ENCODE measurements around the gene PROSER3. TPM values are rescaled to one million over a fixed set of nuclear protein-coding genes. Genes with fewer than 3 reads are reported as not detected.

Gene PROSER3
- total RNA-seq, 4 donors from 2014 or later: 3.7 to 9.7 (median 8.6) TPM

- Histone ChIP-seq H3K36me3 (peaks cover 0 to 65% (median 0%) of the 10 kb centered on the region in 3 donors), H3K27ac (no peak overlapping the region), H3K27me3 (no peaks in the 10 kb centered on the region), H3K9me3 (no peaks in the 10 kb centered on the region), H3K4me3 (no peak overlapping the region), H3K4me1 (peaks cover 5 to 10% (median 5%) of the 10 kb centered on the region in 3 donors)
- WGBS, 2 donors: 92% methylated on average over 9 to 15 of the region's 20 CpGs
- TF ChIP-seq CTCF (IDR thresholded peaks at IDR 0.05) (no peak), POLR2A (IDR thresholded peaks at IDR 0.05) (no peak)
- intact Hi-C loops (cut with DNase I): no loop called here
- DNase-seq: no peak
These were observed 22.7 kb downstream of the PROSER3 start for GRCh38 chr19:35780717-35781116.

DNA sequence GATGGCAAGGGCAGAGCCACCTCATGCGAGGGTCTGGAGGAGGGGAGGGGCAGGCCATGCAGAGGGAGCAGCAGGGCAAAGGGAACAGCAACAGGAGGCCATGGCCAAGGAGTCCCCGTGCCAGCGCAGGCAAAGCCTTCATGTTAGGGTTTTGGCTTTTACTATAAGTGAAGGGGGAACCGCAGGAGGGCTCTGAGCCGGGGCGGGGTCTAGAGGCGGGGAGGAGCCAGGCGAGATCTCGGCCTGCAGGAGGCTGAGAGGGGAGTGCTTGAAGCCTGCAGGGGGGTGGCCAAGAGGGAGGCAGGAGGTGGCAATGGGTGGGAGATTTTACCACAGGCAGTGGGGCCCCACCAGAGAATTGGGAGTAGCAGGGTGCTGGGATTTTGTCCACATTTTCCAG is 23.7 kb downstream of the PROSER3 start:
- no peak overlapping the region for H3K27ac ChIP-seq
- intact Hi-C loops (cut with DNase I): no loop called here
- H3K9me3 ChIP-seq: no peaks in the 10 kb centered on the region
- TF ChIP-seq POLR2A (IDR thresholded peaks at IDR 0.05) (no peak), CTCF (IDR thresholded peaks at IDR 0.05) (no peak)
- DNase-seq: no peak
- H3K27me3 ChIP-seq: no peaks in the 10 kb centered on the region
- H3K36me3 ChIP-seq: peaks cover 0 to 65% (median 0%) of the 10 kb centered on the region in 3 donors
- H3K4me3 ChIP-seq: no peak overlapping the region
- 85 to 93% methylated on average over 6 to 8 of the region's 9 CpGs for WGBS, 2 donors
- peaks cover 0 to under 1% (median 0%) of the 10 kb centered on the region in 3 donors for H3K4me1 ChIP-seq

GRCh38 chr19:35782589-35782988 is 24.6 kb downstream of the PROSER3 start:
- Histone ChIP-seq H3K36me3 (peaks cover 0 to 73% (median 0%) of the 10 kb centered on the region in 3 donors), H3K27ac (no peak overlapping the region)
- intact Hi-C loops (cut with DNase I): no loop called here

GRCh38 chr19:35783469-35784434 is 25.8 kb downstream of the PROSER3 start:
- intact Hi-C loops (cut with DNase I): no loop called here

More at GRCh38 chr19:35782589-35782988, 24.6 kb downstream of the PROSER3 start:
- Histone ChIP-seq H3K9me3 (no peaks in the 10 kb centered on the region), H3K4me3 (no peak overlapping the region), H3K27me3 (no peaks in the 10 kb centered on the region), H3K4me1 (no peaks in the 10 kb centered on the region)
- whole genome bisulfite sequencing, 2 donors: 91 to 95% methylated on average over 4 to 8 of the region's 12 CpGs
- no peak for DNase-seq
- no peak for TF ChIP-seq POLR2A (IDR thresholded peaks at IDR 0.05)
- no peak for TF ChIP-seq CTCF (IDR thresholded peaks at IDR 0.05)

More at GRCh38 chr19:35783469-35784434, 25.8 kb downstream of the PROSER3 start:
- TF ChIP-seq CTCF (IDR thresholded peaks at IDR 0.05) (no peak), POLR2A (IDR thresholded peaks at IDR 0.05) (no peak)
- 82 to 84% methylated on average over 18 to 20 of the region's 28 CpGs for WGBS, 2 donors
- H3K4me1 ChIP-seq: no peaks in the 10 kb centered on the region
- H3K9me3 ChIP-seq: no peaks in the 10 kb centered on the region
- no peaks in the 10 kb centered on the region for H3K27me3 ChIP-seq
- H3K36me3 ChIP-seq: peaks cover 0 to 62% (median 0%) of the 10 kb centered on the region in 3 donors
- no peak overlapping the region for H3K4me3 ChIP-seq
- no peak overlapping the region for H3K27ac ChIP-seq
- DNase-seq: no peak
